ENCODE data around the gene SMC3.
"Not testable (repeated sequence)": the region's sequence is repeated elsewhere in the genome, so short reads cannot be mapped to it uniquely, and the experiment has no call there.

Gene SMC3

GRCh38 chr10:110591760-110592159 is 24.3 kb downstream of the SMC3 start:
- DNase-seq = no peak

- no peak for DNase-seq
Measured at GRCh38 chr10:110597476-110597875, 30.0 kb downstream of the SMC3 start.

GRCh38 chr10:110600487-110601101 is 33.1 kb downstream of the SMC3 start:
- no peak for DNase-seq

- DNase-seq = no peak
Measured at GRCh38 chr10:110601581-110601980, 34.1 kb downstream of the SMC3 start.

- DNase-seq = no peak
Measured at GRCh38 chr10:110608087-110608486, 40.6 kb downstream of the SMC3 start.

- no peak for DNase-seq
Measured at GRCh38 chr10:110609605-110610004, 42.1 kb downstream of the SMC3 start.

- peak; percentile 21 for DNase-seq
Measured at GRCh38 chr10:110610308-110610774, 42.8 kb downstream of the SMC3 start.

- DNase-seq = not testable (repeated sequence)
Measured at GRCh38 chr10:110610781-110611180, 43.3 kb downstream of the SMC3 start.

- no peak for DNase-seq
Measured at GRCh38 chr10:110612087-110612486, 44.6 kb downstream of the SMC3 start.

GRCh38 chr10:110612629-110613028 is 45.1 kb downstream of the SMC3 start:
- no peak for DNase-seq

GRCh38 chr10:110613341-110613995 is 46.0 kb downstream of the SMC3 start:
- DNase-seq = no peak

GRCh38 chr10:110613996-110614495 is 46.6 kb downstream of the SMC3 start:
- DNase-seq = no peak

GRCh38 chr10:110615057-110615747 is 47.7 kb downstream of the SMC3 start:
- DNase-seq = no peak

GRCh38 chr10:110616493-110617033 is 49.1 kb downstream of the SMC3 start:
- DNase-seq = no peak

GRCh38 chr10:110617425-110618229 is 50.1 kb downstream of the SMC3 start:
- no peak for DNase-seq

GRCh38 chr10:110618230-110618610 is 50.7 kb downstream of the SMC3 start:
- no peak for DNase-seq

GRCh38 chr10:110619514-110620397 is 52.3 kb downstream of the SMC3 start:
- no peak for DNase-seq

- no peak for DNase-seq
Measured at GRCh38 chr10:110620398-110620719, 52.9 kb downstream of the SMC3 start.

GRCh38 chr10:110623316-110623715 is 55.8 kb downstream of the SMC3 start:
- not testable (repeated sequence) for DNase-seq

- DNase-seq = no peak
Measured at GRCh38 chr10:110625356-110625894, 57.9 kb downstream of the SMC3 start.
